Karpas-422 (cell line): Measurements from ENCODE around the gene ZNF10. TPM values are rescaled to one million over a fixed set of nuclear protein-coding genes. Genes with fewer than 3 reads are reported as not detected.

Experiments used
- DNase-seq: peaks from one replicate; pipeline ENCODE4 v3.0.0-alpha.2; 2015
- H2AFZ ChIP-seq: fragments of 200-600 bp; sonication (generic); 2 replicates; pipeline ENCODE4 v1.6.1; 2014; ENCODE audit warnings: antibody characterized with exemption, low read length, mixed read lengths
- H3K27ac ChIP-seq: fragments of 200-600 bp; sonication (generic); 2 replicates; pipeline ENCODE4 v1.5.1; 2014; ENCODE audit warnings: mild to moderate bottlenecking, low read length, moderate library complexity
- H3K27me3 ChIP-seq: fragments of 200-600 bp; sonication (generic); 2 replicates; pipeline ENCODE4 v1.6.1; 2014; ENCODE audit warnings: low read length, mixed read lengths
- H3K36me3 ChIP-seq: fragments of 200-600 bp; sonication (generic); 2 replicates; pipeline ENCODE4 v1.6.1; 2014; ENCODE audit warnings: low read length, mixed read lengths; ENCODE audit not compliant: insufficient read depth
- H3K4me1 ChIP-seq: fragments of 200-600 bp; sonication (generic); 2 replicates; pipeline ENCODE4 v1.6.1; 2014; ENCODE audit warnings: mild to moderate bottlenecking, low read length, mixed read lengths
- H3K4me2 ChIP-seq: fragments of 200-600 bp; sonication (generic); 2 replicates; pipeline ENCODE4 v1.6.1; 2014; ENCODE audit warnings: low read length, low read depth, mild to moderate bottlenecking; ENCODE audit not compliant: poor library complexity, severe bottlenecking
- H3K4me3 ChIP-seq: fragments of 200-600 bp; sonication (generic); 2 replicates; pipeline ENCODE4 v1.5.1; 2014; ENCODE audit warnings: mild to moderate bottlenecking, antibody characterized with exemption, low read length, mixed read lengths
- H3K79me2 ChIP-seq: fragments of 200-600 bp; sonication (generic); 2 replicates; pipeline ENCODE4 v1.6.1; 2014; ENCODE audit warnings: mild to moderate bottlenecking, low read length, mixed read lengths
- H3K9ac ChIP-seq: fragments of 200-600 bp; sonication (generic); 2 replicates; pipeline ENCODE4 v1.6.0; 2014; ENCODE audit warnings: low read length
- H3K9me2 ChIP-seq: fragments of 200-600 bp; sonication (generic), shearing (Covaris generic); replicated peaks from 2 replicates; pipeline ENCODE4 v1.6.0; 2014; ENCODE audit warnings: mild to moderate bottlenecking, low read length, moderate library complexity; ENCODE audit not compliant: insufficient read depth
- H3K9me3 ChIP-seq: fragments of 300-700, 200-600 bp; sonication (generic); 2 replicates; pipeline ENCODE4 v1.6.1; 2014; ENCODE audit warnings: low read length, mixed read lengths
- H4K20me1 ChIP-seq: fragments of 200-600 bp; sonication (generic); 2 replicates; pipeline ENCODE4 v1.6.1; 2014; ENCODE audit warnings: mild to moderate bottlenecking, antibody characterized with exemption, low read length, low read depth; ENCODE audit not compliant: insufficient read depth
- total RNA-seq: library from RNA; depleted of rRNA; stranded (reverse); fragments of >200 nt; shearing (Covaris generic); gene quantifications from 2 replicates; pipeline ENCODE4 v1.2.3, GENCODE V29; 2014; ENCODE audit warnings: low replicate concordance; rRNA removed

The ZNF10 gene
- 13.3 and 17.7 TPM in 2 replicates for total RNA-seq

GRCh38 chr12:133130038-133130807 is at the start of gene ZNF10, which contains the start of gene ZNF891:
Gene ZNF10 (plus strand): TSS chr12:133130627. CDS start chr12:133144493, 13,866 bp downstream.
Gene ZNF891 (minus strand): TSS chr12:133130274. CDS start chr12:133121918, 8,356 bp downstream.
- Histone ChIP-seq H3K36me3 (peaks cover 66% of the 10 kb centered on the region), H3K4me2 (peak within 1 kb of the TSS; percentile 86), H3K27ac (peak within 1 kb of the TSS; percentile 81), H4K20me1 (no peaks in the 10 kb centered on the region), H3K79me2 (peaks cover 59% of the 10 kb centered on the region), H3K4me1 (peaks cover 8% of the 10 kb centered on the region; the same call in 1 of the 2 replicates), H3K9ac (peak within 1 kb of the TSS; percentile 83), H3K9me3 (peaks cover 53% of the 10 kb centered on the region), H2AFZ (peak within 1 kb of the TSS; percentile 93), H3K9me2 (no peaks in the 10 kb centered on the region), H3K4me3 (peak within 1 kb of the TSS; percentile 83), H3K27me3 (no peaks in the 10 kb centered on the region)
- DNase-seq, result peak; percentile 99

- peak overlapping the region; percentile 81; the same call in 1 of the 2 replicates for H3K27ac ChIP-seq
- H3K4me2 ChIP-seq, result peak overlapping the region; percentile 69
- H3K27me3 ChIP-seq, result no peaks in the 10 kb centered on the region
- H3K4me3 ChIP-seq, result peak overlapping the region; percentile 68
- H2AFZ ChIP-seq, result peak overlapping the region; percentile 84
- H3K9me3 ChIP-seq, result peaks cover 56% of the 10 kb centered on the region
- no peak for DNase-seq
- H3K9me2 ChIP-seq, result no peaks in the 10 kb centered on the region
- H3K79me2 ChIP-seq, result peaks cover 7% of the 10 kb centered on the region
- H3K9ac ChIP-seq, result peak overlapping the region; percentile 70
- no peaks in the 10 kb centered on the region for H4K20me1 ChIP-seq
- peaks cover 48% of the 10 kb centered on the region for H3K36me3 ChIP-seq
- H3K4me1 ChIP-seq, result peaks cover 9% of the 10 kb centered on the region; the same call in 1 of the 2 replicates
These were observed 49.2 kb upstream of the ZNF10 start for GRCh38 chr12:133081159-133081780.

GRCh38 chr12:133083345-133083744 is 47.1 kb upstream of the ZNF10 start:
- H3K9me2 ChIP-seq, result no peaks in the 10 kb centered on the region
- no peak overlapping the region for H3K27ac ChIP-seq
- H4K20me1 ChIP-seq, result no peaks in the 10 kb centered on the region
- no peak overlapping the region for H3K4me2 ChIP-seq
- H3K79me2 ChIP-seq, result peaks cover 7% of the 10 kb centered on the region
- H3K36me3 ChIP-seq, result peaks cover 61% of the 10 kb centered on the region
- no peak overlapping the region for H3K9ac ChIP-seq
- no peak overlapping the region for H2AFZ ChIP-seq
- H3K27me3 ChIP-seq, result no peaks in the 10 kb centered on the region
- peaks cover 54% of the 10 kb centered on the region for H3K9me3 ChIP-seq
- peaks cover 9% of the 10 kb centered on the region; the same call in 1 of the 2 replicates for H3K4me1 ChIP-seq
- H3K4me3 ChIP-seq, result no peak overlapping the region
- DNase-seq, result no peak

DNA sequence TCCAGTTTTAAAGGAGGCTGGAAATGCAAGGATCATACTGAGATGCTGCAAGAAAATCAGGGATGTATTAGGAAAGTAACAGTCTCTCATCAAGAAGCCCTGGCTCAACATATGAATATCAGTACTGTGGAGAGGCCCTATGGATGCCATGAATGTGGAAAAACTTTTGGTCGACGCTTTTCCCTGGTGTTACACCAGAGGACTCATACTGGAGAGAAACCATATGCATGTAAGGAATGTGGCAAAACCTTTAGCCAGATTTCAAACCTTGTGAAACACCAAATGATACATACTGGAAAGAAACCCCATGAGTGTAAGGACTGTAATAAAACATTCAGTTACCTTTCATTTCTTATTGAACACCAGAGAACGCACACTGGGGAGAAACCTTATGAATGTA is 24.8 kb upstream of the ZNF10 start:
- no peaks in the 10 kb centered on the region for H4K20me1 ChIP-seq
- 0 out of 2 replicates have a peak, but pooled peaks cover 5% of the 10 kb centered on the region for H3K79me2 ChIP-seq
- peaks cover 69% of the 10 kb centered on the region for H3K36me3 ChIP-seq
- H3K9me2 ChIP-seq, result no peaks in the 10 kb centered on the region
- H3K9me3 ChIP-seq, result peaks cover 77% of the 10 kb centered on the region
- no peak overlapping the region for H3K27ac ChIP-seq
- no peak overlapping the region for H3K9ac ChIP-seq
- H3K27me3 ChIP-seq, result no peaks in the 10 kb centered on the region
- no peak overlapping the region for H3K4me2 ChIP-seq
- H3K4me1 ChIP-seq, result no peaks in the 10 kb centered on the region
- H3K4me3 ChIP-seq, result no peak overlapping the region
- no peak for DNase-seq
- H2AFZ ChIP-seq, result no peak overlapping the region

GRCh38 chr12:133106253-133106652 is 24.2 kb upstream of the ZNF10 start:
- no peaks in the 10 kb centered on the region for H4K20me1 ChIP-seq
- H2AFZ ChIP-seq, result no peak overlapping the region
- H3K4me1 ChIP-seq, result no peaks in the 10 kb centered on the region
- H3K27me3 ChIP-seq, result no peaks in the 10 kb centered on the region
- H3K36me3 ChIP-seq, result peaks cover 70% of the 10 kb centered on the region
- no peak overlapping the region for H3K4me3 ChIP-seq
- no peak overlapping the region for H3K9ac ChIP-seq
- no peak overlapping the region for H3K4me2 ChIP-seq
- no peaks in the 10 kb centered on the region for H3K9me2 ChIP-seq
- H3K79me2 ChIP-seq, result 0 out of 2 replicates have a peak, but pooled peaks cover 5% of the 10 kb centered on the region
- H3K9me3 ChIP-seq, result peaks cover 82% of the 10 kb centered on the region
- no peak for DNase-seq
- H3K27ac ChIP-seq, result no peak overlapping the region

DNA sequence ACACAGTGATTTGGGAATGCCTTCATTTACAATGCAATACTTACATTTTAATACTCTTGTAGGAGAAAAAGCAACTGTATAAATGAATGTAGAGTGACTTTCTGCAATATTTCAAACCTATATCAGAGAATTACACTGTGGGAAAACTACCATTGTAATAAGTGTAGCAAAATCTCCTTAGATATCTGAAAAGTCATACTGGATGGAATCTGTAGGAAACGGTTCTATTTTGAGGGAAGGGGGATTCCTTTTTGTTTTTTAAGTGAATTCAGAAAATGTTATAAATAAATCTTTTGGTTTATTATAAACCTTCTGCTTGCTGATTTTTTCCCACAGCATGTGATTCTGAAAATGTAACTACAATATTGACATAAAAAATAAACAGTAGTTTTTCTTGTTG is 23.3 kb upstream of the ZNF10 start:
- Histone ChIP-seq H3K79me2 (0 out of 2 replicates have a peak, but pooled peaks cover 5% of the 10 kb centered on the region), H3K4me3 (no peak overlapping the region), H4K20me1 (no peaks in the 10 kb centered on the region), H3K27ac (no peak overlapping the region), H3K4me1 (no peaks in the 10 kb centered on the region), H3K9ac (no peak overlapping the region), H3K36me3 (peaks cover 65% of the 10 kb centered on the region), H3K9me3 (peaks cover 80% of the 10 kb centered on the region), H2AFZ (no peak overlapping the region), H3K4me2 (no peak overlapping the region), H3K27me3 (no peaks in the 10 kb centered on the region), H3K9me2 (no peaks in the 10 kb centered on the region)
- no peak for DNase-seq

- DNase-seq, result no peak
- Histone ChIP-seq H3K9me3 (peaks cover 77% of the 10 kb centered on the region), H4K20me1 (no peaks in the 10 kb centered on the region), H2AFZ (no peak overlapping the region), H3K9me2 (no peaks in the 10 kb centered on the region), H3K36me3 (peaks cover 58% of the 10 kb centered on the region), H3K79me2 (0 out of 2 replicates have a peak, but pooled peaks cover 5% of the 10 kb centered on the region), H3K4me1 (no peaks in the 10 kb centered on the region), H3K27me3 (no peaks in the 10 kb centered on the region), H3K27ac (no peak overlapping the region), H3K9ac (no peak overlapping the region), H3K4me2 (no peak overlapping the region), H3K4me3 (no peak overlapping the region)
These were observed 22.3 kb upstream of the ZNF10 start for GRCh38 chr12:133108150-133108549.
